ENCODE measurements around the gene STX8.

Gene STX8

GRCh38 chr17:9226130-9226793 is 349.4 kb downstream of the STX8 start:
- Histone ChIP-seq H3K4me3 (ENCODE audit: low read depth, low read length) (no peak overlapping the region), H3K27ac (no peak overlapping the region), H3K27me3 (replicated peaks) (peaks cover 6% of the 10 kb centered on the region), H3K36me3 (replicated peaks) (no peaks in the 10 kb centered on the region)
- in situ Hi-C loops (cut with HindIII; ENCODE audit: low pct_ligation_motif_present, low sequenced_read_pairs): no loop called here
- no peak for DNase-seq
- TF ChIP-seq, protein P1, sequence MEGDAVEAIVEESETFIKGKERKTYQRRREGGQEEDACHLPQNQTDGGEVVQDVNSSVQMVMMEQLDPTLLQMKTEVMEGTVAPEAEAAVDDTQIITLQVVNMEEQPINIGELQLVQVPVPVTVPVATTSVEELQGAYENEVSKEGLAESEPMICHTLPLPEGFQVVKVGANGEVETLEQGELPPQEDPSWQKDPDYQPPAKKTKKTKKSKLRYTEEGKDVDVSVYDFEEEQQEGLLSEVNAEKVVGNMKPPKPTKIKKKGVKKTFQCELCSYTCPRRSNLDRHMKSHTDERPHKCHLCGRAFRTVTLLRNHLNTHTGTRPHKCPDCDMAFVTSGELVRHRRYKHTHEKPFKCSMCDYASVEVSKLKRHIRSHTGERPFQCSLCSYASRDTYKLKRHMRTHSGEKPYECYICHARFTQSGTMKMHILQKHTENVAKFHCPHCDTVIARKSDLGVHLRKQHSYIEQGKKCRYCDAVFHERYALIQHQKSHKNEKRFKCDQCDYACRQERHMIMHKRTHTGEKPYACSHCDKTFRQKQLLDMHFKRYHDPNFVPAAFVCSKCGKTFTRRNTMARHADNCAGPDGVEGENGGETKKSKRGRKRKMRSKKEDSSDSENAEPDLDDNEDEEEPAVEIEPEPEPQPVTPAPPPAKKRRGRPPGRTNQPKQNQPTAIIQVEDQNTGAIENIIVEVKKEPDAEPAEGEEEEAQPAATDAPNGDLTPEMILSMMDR (IDR thresholded peaks at IDR 0.05; ENCODE audit: low read depth, low read length, missing control alignments): no peak

DNA sequence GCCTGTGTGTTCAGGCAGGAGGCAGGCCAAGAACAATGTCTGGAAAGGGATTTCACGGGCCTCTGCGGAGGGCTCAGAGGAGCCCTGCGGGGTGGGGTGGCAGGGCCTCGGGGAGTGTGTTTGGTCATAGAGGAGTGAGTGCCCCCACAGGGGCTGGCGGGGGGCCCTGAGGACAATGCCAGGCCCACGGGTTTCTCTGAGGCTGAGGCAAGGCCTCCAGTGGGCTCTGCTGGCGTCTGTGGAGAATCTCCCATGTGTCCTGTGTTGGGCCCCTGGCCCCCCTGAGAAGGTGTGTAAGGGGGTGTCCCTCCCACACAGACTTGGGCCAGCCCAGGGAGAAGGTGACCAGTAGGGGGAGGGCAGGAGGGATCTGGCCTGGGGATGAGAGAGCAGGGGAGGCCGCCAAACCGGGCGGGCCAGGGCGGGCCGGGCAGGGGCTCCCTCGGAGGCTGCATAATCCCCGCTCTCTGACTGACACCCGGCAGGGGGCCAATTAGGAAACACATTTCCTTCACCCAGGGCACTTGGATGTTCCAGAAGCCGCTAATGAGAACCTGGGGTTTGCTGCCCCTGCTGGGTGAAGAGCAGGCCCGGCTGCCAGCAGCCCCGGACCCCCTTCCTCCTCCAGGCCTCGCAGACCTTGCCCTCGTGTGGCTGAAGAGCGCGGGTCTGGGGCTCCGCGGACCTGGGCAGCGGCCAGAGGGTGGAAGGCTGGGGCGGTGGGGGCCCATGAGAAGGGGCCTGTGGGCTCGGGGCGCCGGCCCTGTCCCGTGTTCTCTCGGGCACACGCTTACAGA is 350.1 kb downstream of the STX8 start:
- in situ Hi-C loops (cut with HindIII; ENCODE audit: low pct_ligation_motif_present, low sequenced_read_pairs): no loop called here
- TF ChIP-seq, protein P1 (IDR thresholded peaks at IDR 0.05; ENCODE audit: low read depth, low read length, missing control alignments): no peak
- H3K36me3 ChIP-seq (replicated peaks): no peaks in the 10 kb centered on the region
- H3K4me3 ChIP-seq (ENCODE audit: low read depth, low read length): no peak overlapping the region
- peaks cover 6% of the 10 kb centered on the region for H3K27me3 ChIP-seq (replicated peaks)
- no peak for DNase-seq
- no peak overlapping the region for H3K27ac ChIP-seq

DNA sequence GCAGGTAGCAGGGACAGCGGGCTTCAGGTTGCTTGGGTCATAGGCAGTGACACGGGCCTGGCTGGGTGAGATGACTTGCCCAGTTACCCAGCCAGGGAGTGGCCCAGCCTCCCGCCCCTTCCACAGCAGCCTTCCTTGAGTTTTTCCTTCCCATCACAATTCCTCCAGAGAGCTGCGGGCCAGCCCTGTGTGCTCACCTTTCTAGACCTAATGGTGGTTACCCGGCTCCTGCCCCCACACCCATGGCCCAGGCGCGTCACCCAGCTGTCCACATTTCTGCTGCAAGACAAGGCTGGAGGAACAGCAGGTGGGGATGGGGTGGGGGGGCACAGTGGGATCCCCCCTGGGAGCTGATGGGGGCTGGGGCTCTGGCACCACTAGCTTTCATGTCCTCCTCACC is 351.1 kb downstream of the STX8 start:
- in situ Hi-C loops (cut with HindIII; ENCODE audit: low pct_ligation_motif_present, low sequenced_read_pairs): no loop called here
- no peak for DNase-seq
- TF ChIP-seq, protein P1 (IDR thresholded peaks at IDR 0.05; ENCODE audit: low read depth, low read length, missing control alignments): no peak
- no peaks in the 10 kb centered on the region for H3K27me3 ChIP-seq (replicated peaks)
- H3K4me3 ChIP-seq (ENCODE audit: low read depth, low read length): no peak overlapping the region
- H3K36me3 ChIP-seq (replicated peaks): no peaks in the 10 kb centered on the region
- H3K27ac ChIP-seq: no peak overlapping the region

GRCh38 chr17:9223531-9223930 is 352.1 kb downstream of the STX8 start:
- TF ChIP-seq, protein P1 (IDR thresholded peaks at IDR 0.05; ENCODE audit: low read depth, low read length, missing control alignments): no peak
- Histone ChIP-seq H3K4me3 (ENCODE audit: low read depth, low read length) (no peak overlapping the region), H3K36me3 (replicated peaks) (no peaks in the 10 kb centered on the region), H3K27me3 (replicated peaks) (no peaks in the 10 kb centered on the region), H3K27ac (no peak overlapping the region)
- in situ Hi-C loops (cut with HindIII; ENCODE audit: low pct_ligation_motif_present, low sequenced_read_pairs): no loop called here
- no peak for DNase-seq

DNA sequence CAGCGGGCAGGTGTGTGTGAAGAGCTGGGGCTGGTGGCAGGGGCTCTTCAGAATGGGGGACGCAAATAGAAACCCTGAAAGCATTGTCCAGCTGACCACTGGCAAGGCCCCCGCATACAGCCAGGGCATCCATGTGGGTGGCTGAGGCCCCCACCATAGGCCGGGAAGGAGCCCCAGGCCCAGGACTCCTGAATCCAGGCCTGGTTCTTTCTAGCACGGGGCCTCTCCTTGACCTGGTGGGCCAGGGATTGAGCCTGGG is 353.8 kb downstream of the STX8 start:
- DNase-seq: no peak
- Histone ChIP-seq H3K4me3 (ENCODE audit: low read depth, low read length) (no peak overlapping the region), H3K36me3 (replicated peaks) (no peaks in the 10 kb centered on the region), H3K27me3 (replicated peaks) (no peaks in the 10 kb centered on the region), H3K27ac (no peak overlapping the region)
- in situ Hi-C loops (cut with HindIII; ENCODE audit: low pct_ligation_motif_present, low sequenced_read_pairs): no loop called here
- TF ChIP-seq, protein P1 (IDR thresholded peaks at IDR 0.05; ENCODE audit: low read depth, low read length, missing control alignments): no peak
